Right atrium auricular region (tissue), 2 donors: Measurements from ENCODE around the gene LCLAT1. TPM values are rescaled to one million over a fixed set of nuclear protein-coding genes. Genes with fewer than 3 reads are reported as not detected.
A peak's percentile ranks its signal among the peaks of the same experiment; 100 is the strongest.

Experiments used
- DNase-seq: peaks from one replicate; pipeline ENCODE4 v3.0.0-alpha.2; 2019; ENCODE audit warnings: low spot score
- H3K27ac ChIP-seq, 2 donors: fragments of 200-600 bp; sonication (generic); 1 replicate in 1 of 2; 2 replicates in 1 of 2; pipeline ENCODE4 v1.5.1; 2016 to 2019
- H3K27me3 ChIP-seq, 2 donors: fragments of 200-600 bp; sonication (generic); one replicate each; pipeline versions ENCODE4 v1.5.1 to v1.6.0; 2017 to 2019
- H3K36me3 ChIP-seq: fragments of 200-600 bp; sonication (generic); one replicate; pipeline ENCODE4 v1.5.1; 2016
- H3K4me1 ChIP-seq, 2 donors: fragments of 200-600 bp; sonication (generic); one replicate each; pipeline versions ENCODE4 v1.5.1 to v1.6.0; 2017 to 2019
- H3K4me3 ChIP-seq, 2 donors: fragments of 200-600 bp; sonication (generic); 1 replicate in 1 of 2; 2 replicates in 1 of 2; pipeline ENCODE4 v1.5.1; 2017 to 2019; ENCODE audit warnings: mild to moderate bottlenecking in 1 of 2, moderate library complexity in 1 of 2
- H3K9me3 ChIP-seq, 2 donors: fragments of 200-600 bp; sonication (generic); one replicate each; pipeline ENCODE4 v1.5.1; 2019
- CTCF ChIP-seq, 2 donors: fragments of 200-600 bp; sonication (generic); IDR thresholded peaks; one replicate each; pipeline ENCODE4 v1.5.1; 2019; ENCODE audit warnings: antibody characterized with exemption in 2 of 2
- total RNA-seq, 2 donors: library from RNA; depleted of rRNA; stranded (reverse); fragments of >200 nt; gene quantifications; one replicate each; pipeline ENCODE4 v1.1.0, GENCODE V29; 2016

The LCLAT1 gene
- 10 to 100 TPM; 13.2 to 14.3 TPM for total RNA-seq

GRCh38 chr2:30447149-30448045, at the start of gene LCLAT1:
Gene LCLAT1, plus strand, starts transcription at chr2:30447246. Its CDS starts 78,345 bp downstream, at chr2:30525591.
- Histone ChIP-seq H3K9me3 (no peaks in the 10 kb centered on the region), H3K36me3 (no peaks in the 10 kb centered on the region), H3K27me3 (no peaks in the 10 kb centered on the region), H3K4me1 (peaks cover 0 to 19% of the 10 kb centered on the region in 2 donors), H3K4me3 (peak within 1 kb of the TSS; percentile 84 to 88), H3K27ac (peak within 1 kb of the TSS; percentile 79 to 83)
- peak; percentile 82 for DNase-seq
- peak in 1 of 2 donors; percentile 19 for TF ChIP-seq CTCF (IDR thresholded peaks at IDR 0.05)

- TF ChIP-seq CTCF (IDR thresholded peaks at IDR 0.05): no peak
- Histone ChIP-seq H3K4me1 (peaks cover 0 to 5% of the 10 kb centered on the region in 2 donors), H3K36me3 (no peaks in the 10 kb centered on the region), H3K27me3 (no peaks in the 10 kb centered on the region), H3K27ac (no peak overlapping the region), H3K9me3 (no peaks in the 10 kb centered on the region), H3K4me3 (no peak overlapping the region)
- DNase-seq: no peak
Observed at GRCh38 chr2:30398084-30398873, 48.8 kb upstream of the LCLAT1 start.

GRCh38 chr2:30400151-30400954, 46.7 kb upstream of the LCLAT1 start:
- no peak overlapping the region for H3K4me3 ChIP-seq
- no peaks in the 10 kb centered on the region for H3K36me3 ChIP-seq
- no peaks in the 10 kb centered on the region for H3K27me3 ChIP-seq
- no peak for TF ChIP-seq CTCF (IDR thresholded peaks at IDR 0.05)
- DNase-seq: no peak
- H3K27ac ChIP-seq: no peak overlapping the region
- H3K4me1 ChIP-seq: peaks cover 0 to 25% of the 10 kb centered on the region in 2 donors
- no peaks in the 10 kb centered on the region for H3K9me3 ChIP-seq

- no peak for DNase-seq
- Histone ChIP-seq H3K9me3 (no peaks in the 10 kb centered on the region), H3K4me3 (no peak overlapping the region), H3K27me3 (no peaks in the 10 kb centered on the region), H3K27ac (peak overlapping the region in 1 of 2 donors; percentile 18), H3K36me3 (no peaks in the 10 kb centered on the region), H3K4me1 (peaks cover 0 to 29% of the 10 kb centered on the region in 2 donors)
- TF ChIP-seq CTCF (IDR thresholded peaks at IDR 0.05): no peak
Observed at GRCh38 chr2:30402441-30403182, 44.4 kb upstream of the LCLAT1 start.
